NCI-H1092 treated with DMSO at 0.1 percent for 48 hours (cell line): ENCODE measurements around the gene EEF2.
"Not testable (repeated sequence)": the region's sequence is repeated elsewhere in the genome, so short reads cannot be mapped to it uniquely, and the experiment has no call there.

Source experiments
- DNase-seq: peaks from one replicate; lab custom pipeline; 2025; lab: John Stamatoyannopoulos, UW

Gene EEF2

DNA sequence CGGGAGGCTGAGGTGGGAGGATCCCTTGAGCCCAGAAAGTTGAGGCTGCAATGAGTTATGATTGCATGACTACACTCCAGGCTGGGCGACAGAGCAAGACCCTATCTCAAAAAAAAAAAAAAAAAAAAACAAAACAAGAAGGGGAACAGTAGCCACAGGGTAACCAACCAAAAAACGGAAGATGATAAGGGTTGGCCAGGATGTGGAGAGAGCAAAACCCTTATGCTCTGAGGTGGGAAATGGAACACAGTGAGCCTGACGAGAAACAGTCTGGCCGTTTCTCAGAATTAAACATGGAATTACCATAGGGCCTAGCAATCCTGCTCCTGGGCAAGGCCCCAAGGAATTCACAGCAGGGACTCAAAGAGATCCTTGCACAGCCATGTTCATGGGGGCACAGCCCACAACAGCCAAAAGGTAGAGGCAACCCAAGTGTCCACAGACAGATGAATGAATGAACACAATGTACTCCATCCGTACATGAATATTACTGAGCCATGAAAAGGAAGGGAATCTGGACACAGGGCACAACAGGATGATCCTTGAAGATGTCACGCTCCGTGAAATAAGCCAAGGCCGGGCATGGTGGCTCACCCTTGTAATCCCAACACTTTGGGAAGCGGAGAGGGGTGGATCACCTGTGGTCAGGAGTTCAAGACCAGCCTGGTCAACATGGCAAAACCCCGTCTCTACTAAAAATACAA lies 41.1 kb downstream of the EEF2 start:
- no peak for DNase-seq

DNA sequence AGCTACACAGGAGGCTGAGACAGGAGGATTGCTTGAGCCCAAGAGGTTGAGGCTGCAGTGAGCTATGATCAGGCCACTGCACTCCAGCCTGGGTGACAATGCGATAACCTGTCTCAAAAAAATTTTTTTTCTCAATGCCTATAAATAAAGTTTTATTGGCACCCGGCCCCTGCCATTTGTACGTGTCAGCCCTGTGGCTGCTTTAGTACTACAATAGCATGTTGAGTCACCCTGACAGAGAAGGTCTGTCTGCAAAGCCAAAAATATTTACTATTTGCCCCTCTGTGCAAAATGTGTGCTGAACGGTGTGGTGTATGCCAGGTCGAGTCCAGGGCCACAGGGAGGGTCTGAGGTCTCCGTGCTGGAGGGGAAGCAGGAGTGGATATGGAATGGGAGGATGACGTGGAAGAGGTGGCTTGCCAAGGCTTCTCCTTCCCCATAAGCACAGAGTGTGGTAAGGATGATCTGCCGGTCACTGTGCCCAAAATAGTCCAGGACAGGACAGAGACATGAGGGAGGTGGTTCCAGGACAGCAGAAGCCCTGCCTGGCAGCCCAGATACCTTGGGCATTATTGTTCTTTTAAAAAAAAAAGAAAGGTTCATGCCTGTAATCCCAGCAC lies 42.4 kb downstream of the EEF2 start:
- no peak for DNase-seq

DNA sequence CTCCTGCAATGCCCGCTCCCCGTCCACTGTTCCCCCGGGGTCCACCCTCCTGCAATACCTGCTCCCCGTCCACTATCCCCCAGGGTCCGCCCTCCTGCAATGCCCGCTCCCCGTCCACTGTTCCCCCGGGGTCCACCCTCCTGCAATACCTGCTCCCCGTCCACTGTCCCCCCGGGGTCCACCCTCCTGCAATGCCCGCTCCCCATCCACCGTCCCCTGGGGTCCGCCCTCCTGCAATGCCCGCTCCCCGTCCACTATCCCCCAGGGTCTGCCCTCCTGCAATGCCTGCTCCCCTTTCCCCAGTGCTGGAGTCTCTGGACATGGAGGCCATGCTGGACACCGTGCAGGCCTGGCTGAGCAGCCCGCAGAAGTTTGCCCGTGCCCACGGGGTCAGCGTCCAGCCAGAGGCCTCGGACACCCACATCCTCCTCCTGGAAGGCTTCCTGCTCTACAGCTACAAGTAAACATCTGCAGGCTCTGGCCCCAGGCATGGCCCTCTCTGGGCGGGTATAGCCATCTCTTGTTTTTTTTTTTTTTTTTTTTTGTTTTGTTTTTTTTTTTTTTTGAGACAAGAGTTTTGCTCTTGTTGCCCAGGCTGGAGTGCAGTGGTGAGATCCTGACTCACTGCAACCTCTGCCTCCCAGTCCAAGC lies 46.8 kb downstream of the EEF2 start:
- not testable (repeated sequence) for DNase-seq

DNA sequence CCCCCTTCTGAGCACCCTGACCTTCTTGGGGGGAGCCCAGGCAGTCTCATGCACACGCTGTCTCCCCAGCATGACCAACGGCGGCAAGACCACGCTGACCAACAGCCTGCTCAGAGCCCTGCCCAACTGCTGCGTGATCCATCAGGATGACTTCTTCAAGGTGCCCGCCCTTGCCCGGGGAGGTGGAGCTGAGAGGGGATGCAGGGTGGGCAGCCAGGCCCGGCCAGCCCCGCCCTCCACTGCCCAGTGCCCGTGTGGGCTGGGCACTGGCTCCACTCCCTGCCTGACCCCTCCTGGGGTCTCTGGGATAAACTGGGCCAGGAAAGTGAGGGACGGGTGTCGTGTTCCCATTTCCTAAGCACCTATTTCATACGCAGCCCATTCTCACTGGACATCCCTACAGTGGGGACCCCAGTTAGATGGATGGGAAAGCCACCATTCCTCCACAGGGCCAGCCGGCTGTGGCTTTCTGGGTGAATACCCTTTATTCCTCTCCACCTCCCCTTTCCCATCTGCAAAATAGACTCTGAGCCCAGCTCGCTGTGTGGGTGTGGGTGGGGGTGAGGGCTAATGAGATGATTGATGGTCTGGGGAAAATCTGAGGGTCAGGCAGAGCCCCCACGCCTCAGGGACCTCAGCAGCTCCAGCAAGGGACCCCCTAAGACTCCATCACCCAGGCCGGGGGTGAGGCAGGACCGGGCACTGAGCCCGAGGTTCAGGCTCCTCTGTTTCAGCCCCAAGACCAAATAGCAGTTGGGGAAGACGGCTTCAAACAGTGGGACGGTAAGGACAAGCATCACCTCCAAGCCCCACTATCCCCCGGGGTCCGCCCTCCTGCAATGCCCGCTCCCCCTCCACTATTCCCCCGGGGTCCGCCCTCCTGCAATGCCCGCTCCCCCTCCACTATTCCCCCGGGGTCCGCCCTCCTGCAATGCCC lies 48.5 kb downstream of the EEF2 start:
- DNase-seq: no peak

DNA sequence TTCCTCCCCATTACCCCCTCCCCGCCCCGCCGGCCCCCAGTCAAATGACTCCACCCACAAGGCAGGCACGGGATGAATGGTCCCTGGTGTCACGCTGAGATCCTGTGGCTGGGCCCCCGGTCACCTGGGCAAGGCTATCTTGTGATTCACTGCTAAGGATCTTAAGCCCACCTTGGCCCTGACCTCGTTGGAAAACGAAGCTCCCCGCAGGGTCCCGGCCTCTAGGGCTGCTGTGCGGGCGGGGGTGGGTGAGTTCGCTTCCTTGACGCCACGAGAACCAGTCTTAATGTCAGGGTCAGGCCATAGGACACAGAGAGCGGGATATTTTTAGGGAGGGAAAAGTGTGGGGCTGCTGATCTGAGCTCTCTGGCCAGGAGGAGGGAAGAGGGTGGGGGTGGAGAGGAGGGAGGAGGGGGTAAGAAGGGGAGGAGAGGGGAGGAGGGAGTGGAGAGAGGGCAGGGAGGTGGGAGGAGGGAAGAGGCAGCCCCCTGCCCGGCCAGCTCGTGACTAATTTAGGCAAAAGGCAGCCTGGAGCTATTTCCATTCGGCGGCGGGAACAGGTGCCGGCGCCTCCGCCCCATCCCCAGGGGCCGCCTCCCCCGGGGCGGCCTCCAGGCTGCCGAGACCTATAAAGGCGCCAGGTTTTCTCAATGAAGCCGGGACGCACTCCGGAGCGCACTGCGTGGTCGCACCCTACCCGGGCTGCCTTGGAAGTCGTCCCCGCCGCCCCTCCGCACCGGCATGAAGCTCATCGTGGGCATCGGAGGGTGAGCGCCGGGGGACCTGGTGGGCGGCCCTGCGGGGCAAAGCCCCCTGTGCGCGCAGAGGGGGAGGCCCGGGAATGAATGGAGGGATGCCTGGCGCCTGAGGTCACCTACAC lies 52.1 kb downstream of the EEF2 start, which contains the start of gene NMRK2:
TSS of gene NMRK2 (plus strand) at position 139 of the 880 bp plus-strand sequence. CDS start at position 742, 603 bp downstream.
- DNase-seq: no peak

DNA sequence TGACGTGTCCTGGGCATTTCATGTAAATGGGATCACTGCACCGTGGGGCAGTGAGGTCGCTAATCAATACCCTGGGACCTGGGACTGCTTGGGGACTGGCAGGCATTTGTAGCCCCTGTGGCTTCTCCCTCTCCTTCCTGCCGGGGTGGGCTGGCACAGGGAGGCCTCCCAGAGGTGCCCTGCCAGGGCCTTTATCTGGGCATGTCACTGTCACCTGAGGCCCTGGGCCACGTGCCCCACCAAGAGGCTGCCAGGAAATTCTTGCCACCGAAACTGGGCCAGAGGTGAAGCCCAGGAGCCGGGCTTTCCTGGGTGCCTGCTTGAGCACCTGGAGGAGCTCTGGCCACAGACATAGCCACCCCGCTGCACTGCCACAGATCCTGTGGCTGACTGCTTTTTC lies 54.2 kb downstream of the EEF2 start:
- no peak for DNase-seq
